PFSK-1 (cell line): ENCODE data around the gene CHRM4.

Experiments
- POLR2AphosphoS5 ChIP-seq: IDR thresholded peaks from 2 replicates; pipeline ENCODE4 v1.6.1; 2012; ENCODE audit warnings: low read depth, mild to moderate bottlenecking, control low read depth, low read length, moderate library complexity
- TF ChIP-seq, protein P1 (sequence below), 2 experiments: IDR thresholded peaks; 2 replicates each; pipeline versions ENCODE4 v1.6.1 to v1.8.0; 2011 to 2012; ENCODE audit warnings: low read depth in 2 of 2, low read length in 2 of 2, control low read depth in 1 of 2, inconsistent platforms in 1 of 2, mild to moderate bottlenecking in 1 of 2, moderate library complexity in 1 of 2; ENCODE audit not compliant: insufficient read depth in 1 of 2

DNA sequence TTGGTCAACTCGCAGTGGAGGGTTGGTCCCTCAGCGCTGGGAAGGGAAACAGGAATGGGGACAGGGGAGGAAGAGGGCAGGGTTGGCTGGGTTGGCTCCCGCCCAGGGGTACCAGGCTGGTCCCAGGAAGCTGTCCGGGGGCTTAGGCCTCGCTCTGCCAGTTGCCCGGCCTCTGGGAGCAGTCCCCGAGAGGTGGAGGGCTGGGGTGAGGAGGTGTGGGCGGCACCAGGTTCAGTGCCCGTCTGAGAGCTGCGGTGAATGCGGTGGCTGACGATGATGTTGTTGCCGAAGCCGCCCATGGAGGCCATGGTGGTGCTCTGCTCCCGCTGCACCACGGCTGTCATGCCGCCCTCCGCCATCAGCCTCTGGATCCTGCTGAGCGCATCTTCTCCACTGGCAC lies 6.0 kb upstream of the CHRM4 start:
- TF ChIP-seq, protein P1, sequence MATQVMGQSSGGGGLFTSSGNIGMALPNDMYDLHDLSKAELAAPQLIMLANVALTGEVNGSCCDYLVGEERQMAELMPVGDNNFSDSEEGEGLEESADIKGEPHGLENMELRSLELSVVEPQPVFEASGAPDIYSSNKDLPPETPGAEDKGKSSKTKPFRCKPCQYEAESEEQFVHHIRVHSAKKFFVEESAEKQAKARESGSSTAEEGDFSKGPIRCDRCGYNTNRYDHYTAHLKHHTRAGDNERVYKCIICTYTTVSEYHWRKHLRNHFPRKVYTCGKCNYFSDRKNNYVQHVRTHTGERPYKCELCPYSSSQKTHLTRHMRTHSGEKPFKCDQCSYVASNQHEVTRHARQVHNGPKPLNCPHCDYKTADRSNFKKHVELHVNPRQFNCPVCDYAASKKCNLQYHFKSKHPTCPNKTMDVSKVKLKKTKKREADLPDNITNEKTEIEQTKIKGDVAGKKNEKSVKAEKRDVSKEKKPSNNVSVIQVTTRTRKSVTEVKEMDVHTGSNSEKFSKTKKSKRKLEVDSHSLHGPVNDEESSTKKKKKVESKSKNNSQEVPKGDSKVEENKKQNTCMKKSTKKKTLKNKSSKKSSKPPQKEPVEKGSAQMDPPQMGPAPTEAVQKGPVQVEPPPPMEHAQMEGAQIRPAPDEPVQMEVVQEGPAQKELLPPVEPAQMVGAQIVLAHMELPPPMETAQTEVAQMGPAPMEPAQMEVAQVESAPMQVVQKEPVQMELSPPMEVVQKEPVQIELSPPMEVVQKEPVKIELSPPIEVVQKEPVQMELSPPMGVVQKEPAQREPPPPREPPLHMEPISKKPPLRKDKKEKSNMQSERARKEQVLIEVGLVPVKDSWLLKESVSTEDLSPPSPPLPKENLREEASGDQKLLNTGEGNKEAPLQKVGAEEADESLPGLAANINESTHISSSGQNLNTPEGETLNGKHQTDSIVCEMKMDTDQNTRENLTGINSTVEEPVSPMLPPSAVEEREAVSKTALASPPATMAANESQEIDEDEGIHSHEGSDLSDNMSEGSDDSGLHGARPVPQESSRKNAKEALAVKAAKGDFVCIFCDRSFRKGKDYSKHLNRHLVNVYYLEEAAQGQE (IDR thresholded peaks at IDR 0.05; ENCODE audit: insufficient read depth in 1 of 2, low read depth in 2 of 2, low read length in 2 of 2): no peak
- no peak for TF ChIP-seq POLR2AphosphoS5
